ENCODE measurements around the gene SLC22A1. TPM values are rescaled to one million over a fixed set of nuclear protein-coding genes. Genes with fewer than 3 reads are reported as not detected.
A peak's percentile ranks its signal among the peaks of the same experiment; 100 is the strongest.

The SLC22A1 gene
- total RNA-seq, 1 donor from 2014 or later: 1.5 TPM

DNA sequence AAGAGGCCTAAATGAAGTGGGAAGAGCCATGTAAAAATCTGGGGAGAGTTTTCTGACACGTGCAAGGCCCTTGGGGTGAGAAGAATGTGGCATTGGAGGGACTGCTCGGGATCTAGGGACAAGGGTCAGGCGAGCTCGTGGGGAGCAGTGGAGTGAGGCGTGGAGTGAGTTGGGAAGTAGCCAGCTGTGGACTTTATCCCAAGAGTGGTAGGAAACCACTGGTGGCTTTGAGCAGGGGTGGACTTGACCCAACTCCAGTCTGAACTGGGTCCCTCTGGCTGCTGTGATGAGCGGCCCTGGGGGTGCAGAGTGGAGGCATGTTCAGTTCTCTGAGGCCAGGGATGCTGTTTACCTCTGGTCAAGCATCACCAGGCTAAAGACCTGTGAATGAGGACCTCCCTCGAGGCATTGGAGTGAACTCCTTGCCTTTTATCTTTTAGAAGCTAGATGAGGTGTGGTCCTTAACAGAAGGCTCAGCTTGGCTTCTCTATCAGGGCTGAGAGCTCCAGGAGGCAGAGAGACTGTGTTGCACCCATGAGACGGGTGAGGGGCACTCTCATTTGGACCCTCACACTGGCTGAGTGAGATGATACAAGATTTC, 20.6 kb downstream of the SLC22A1 start:
- H3K4me3 Mint-ChIP-seq (ENCODE audit: unreplicated experiment): no peak overlapping the region
- H3K27ac Mint-ChIP-seq (ENCODE audit: unreplicated experiment): peak overlapping the region; percentile 81

DNA sequence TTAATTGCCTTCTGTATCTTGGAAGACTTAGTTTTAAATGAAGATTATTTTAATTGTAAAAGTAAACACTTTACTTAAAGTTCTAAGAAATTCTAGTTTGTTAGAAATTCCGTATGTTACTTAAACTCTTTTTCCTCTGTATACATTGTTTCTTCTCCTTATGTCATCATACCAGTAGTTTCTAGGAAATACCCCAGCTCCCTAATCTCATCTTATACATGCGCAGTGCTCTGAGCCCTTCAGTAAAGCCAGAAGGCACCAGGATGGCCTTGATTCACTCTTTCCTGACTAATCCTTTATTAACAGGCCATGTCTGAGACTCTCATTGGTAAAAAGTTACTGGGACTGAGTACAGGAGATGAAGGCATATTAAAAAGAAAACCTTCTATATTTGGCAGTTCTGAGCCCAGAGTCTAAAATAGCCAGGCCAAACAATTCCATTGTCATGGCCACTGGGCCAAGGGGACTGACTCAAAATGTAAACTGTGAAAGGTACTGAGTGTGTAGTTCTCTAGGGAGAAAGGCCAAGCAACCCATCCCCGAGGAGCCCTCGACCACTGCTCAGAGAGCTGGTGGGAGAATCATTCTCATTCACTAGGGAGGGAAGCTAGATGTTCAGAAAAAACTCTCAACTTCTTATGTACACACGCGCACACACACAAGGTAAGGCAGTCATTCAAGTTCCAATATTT, 25.0 kb downstream of the SLC22A1 start:
- peaks cover 5% of the 10 kb centered on the region for H3K4me1 Mint-ChIP-seq (ENCODE audit: unreplicated experiment)
- no peaks in the 10 kb centered on the region for H3K27me3 Mint-ChIP-seq (ENCODE audit: unreplicated experiment)
- DNase-seq (ENCODE audit: extremely low spot score, unreplicated experiment): peak; percentile 42
- TF ChIP-seq CTCF (IDR thresholded peaks at IDR 0.05): no peak
- H3K4me3 Mint-ChIP-seq (ENCODE audit: unreplicated experiment): no peak overlapping the region
- peaks cover 17% of the 10 kb centered on the region for H3K36me3 Mint-ChIP-seq (ENCODE audit: unreplicated experiment)
- peaks cover 10% of the 10 kb centered on the region for H3K9me3 Mint-ChIP-seq (ENCODE audit: unreplicated experiment)
- no peak overlapping the region for H3K27ac Mint-ChIP-seq (ENCODE audit: unreplicated experiment)

More for the DNA sequence above, 20.6 kb downstream of the SLC22A1 start:
- H3K27me3 Mint-ChIP-seq (ENCODE audit: unreplicated experiment): no peaks in the 10 kb centered on the region
- peaks cover 5% of the 10 kb centered on the region for H3K36me3 Mint-ChIP-seq (ENCODE audit: unreplicated experiment)
- H3K4me1 Mint-ChIP-seq (ENCODE audit: unreplicated experiment): peaks cover 38% of the 10 kb centered on the region
- DNase-seq (ENCODE audit: extremely low spot score, unreplicated experiment): peak; percentile 62
- no peak for TF ChIP-seq CTCF (IDR thresholded peaks at IDR 0.05)
- peaks cover 4% of the 10 kb centered on the region for H3K9me3 Mint-ChIP-seq (ENCODE audit: unreplicated experiment)

DNA sequence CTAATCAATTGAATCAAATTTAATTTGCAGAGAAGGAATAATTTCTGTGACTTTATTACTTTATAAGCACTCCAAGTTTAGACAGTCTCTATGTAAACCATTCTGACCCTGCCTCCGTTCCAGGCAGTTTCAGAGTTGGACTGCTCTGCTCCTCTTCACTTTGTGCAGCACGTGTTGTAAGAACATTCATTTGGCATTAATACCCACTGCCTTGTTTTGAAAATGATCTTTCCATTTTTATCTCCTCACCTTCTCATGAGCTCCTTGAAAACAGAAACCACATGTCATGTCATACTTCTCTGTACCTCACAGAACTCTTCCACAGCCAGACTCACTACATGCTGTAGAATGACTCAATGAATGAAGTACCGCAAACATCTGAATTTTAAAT, 25.5 kb downstream of the SLC22A1 start:
- Mint-ChIP-seq H3K4me1 (ENCODE audit: unreplicated experiment) (peaks cover under 1% of the 10 kb centered on the region), H3K27me3 (ENCODE audit: unreplicated experiment) (no peaks in the 10 kb centered on the region), H3K27ac (ENCODE audit: unreplicated experiment) (no peak overlapping the region), H3K4me3 (ENCODE audit: unreplicated experiment) (no peak overlapping the region), H3K9me3 (ENCODE audit: unreplicated experiment) (peaks cover 10% of the 10 kb centered on the region), H3K36me3 (ENCODE audit: unreplicated experiment) (peaks cover 20% of the 10 kb centered on the region)
- no peak for TF ChIP-seq CTCF (IDR thresholded peaks at IDR 0.05)
- DNase-seq (ENCODE audit: extremely low spot score, unreplicated experiment): peak; percentile 21

DNA sequence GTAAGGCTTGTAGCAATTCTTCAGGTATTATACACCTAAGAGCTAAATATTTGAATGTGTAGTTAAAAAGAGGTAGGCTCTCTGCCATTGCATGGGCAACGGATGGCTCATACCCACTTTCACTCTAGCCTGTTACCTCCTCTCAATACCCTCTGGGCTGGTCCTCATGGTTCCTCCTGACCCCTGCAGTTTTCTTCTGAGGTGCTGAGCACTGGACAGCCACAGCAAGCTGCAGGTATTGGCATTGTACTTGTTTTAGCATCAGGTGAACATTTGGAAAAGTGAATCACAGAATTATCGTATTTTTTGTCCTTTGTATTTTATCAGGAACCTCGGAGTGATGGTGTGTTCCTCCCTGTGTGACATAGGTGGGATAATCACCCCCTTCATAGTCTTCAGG, 32.9 kb downstream of the SLC22A1 start:
- H3K4me1 Mint-ChIP-seq (ENCODE audit: unreplicated experiment): no peaks in the 10 kb centered on the region
- no peak overlapping the region for H3K27ac Mint-ChIP-seq (ENCODE audit: unreplicated experiment)
- H3K4me3 Mint-ChIP-seq (ENCODE audit: unreplicated experiment): no peak overlapping the region
- peaks cover 16% of the 10 kb centered on the region for H3K9me3 Mint-ChIP-seq (ENCODE audit: unreplicated experiment)
- H3K36me3 Mint-ChIP-seq (ENCODE audit: unreplicated experiment): peaks cover 50% of the 10 kb centered on the region
- no peaks in the 10 kb centered on the region for H3K27me3 Mint-ChIP-seq (ENCODE audit: unreplicated experiment)
- no peak for DNase-seq (ENCODE audit: extremely low spot score, unreplicated experiment)
- no peak for TF ChIP-seq CTCF (IDR thresholded peaks at IDR 0.05)

GRCh38 chr6:160156842-160157241, 35.2 kb downstream of the SLC22A1 start:
- H3K36me3 Mint-ChIP-seq (ENCODE audit: unreplicated experiment): peaks cover 49% of the 10 kb centered on the region
- peaks cover 9% of the 10 kb centered on the region for H3K9me3 Mint-ChIP-seq (ENCODE audit: unreplicated experiment)
- H3K27ac Mint-ChIP-seq (ENCODE audit: unreplicated experiment): no peak overlapping the region
- TF ChIP-seq CTCF (IDR thresholded peaks at IDR 0.05): no peak
- peaks cover 8% of the 10 kb centered on the region for H3K4me1 Mint-ChIP-seq (ENCODE audit: unreplicated experiment)
- no peaks in the 10 kb centered on the region for H3K27me3 Mint-ChIP-seq (ENCODE audit: unreplicated experiment)
- no peak for DNase-seq (ENCODE audit: extremely low spot score, unreplicated experiment)
- H3K4me3 Mint-ChIP-seq (ENCODE audit: unreplicated experiment): no peak overlapping the region

All from osteocyte (in vitro differentiated cells).